ENCODE measurements around the gene SEMA3C. TPM values are rescaled to one million over a fixed set of nuclear protein-coding genes. Genes with fewer than 3 reads are reported as not detected.

SEMA3C gene
- total and polyA plus RNA-seq, 2 donors (not counting 1 experiment from before 2014, with no cell fraction given) = 0.06 TPM; not detected in 1

DNA sequence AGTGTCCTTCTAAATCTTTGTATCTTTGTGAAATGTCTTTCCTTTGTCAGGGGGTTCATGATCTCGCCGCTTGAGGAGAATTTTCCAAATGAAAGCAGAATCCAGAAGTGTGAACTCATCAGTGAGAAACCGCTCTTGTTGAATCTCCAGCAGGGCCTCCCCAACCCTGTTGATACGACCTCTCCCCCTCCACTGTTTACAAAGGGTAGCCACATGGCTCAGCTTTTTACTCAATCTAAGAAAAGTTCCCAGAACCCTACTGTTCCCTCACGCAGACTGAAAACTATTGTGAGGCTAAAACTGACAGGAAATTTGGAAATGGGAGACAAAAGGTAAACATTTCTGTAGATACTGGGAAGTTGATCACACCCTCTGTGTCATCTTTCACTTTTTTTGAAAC, 73.9 kb downstream of the SEMA3C start:
- ATAC-seq (ENCODE audit: low read depth) (no peak), DNase-seq (no peak)
- Histone ChIP-seq H3K27ac (ENCODE audit: low read length in 2 of 2) (no peak overlapping the region), H3K36me3 (replicated peaks in 1 of 2; ENCODE audit: control extremely low read depth in 1 of 2, control insufficient read depth in 1 of 2, extremely low read depth in 1 of 2, insufficient read depth in 2 of 2, low read length in 1 of 2) (no peaks in the 10 kb centered on the region), H3K9me3 (ENCODE audit: control extremely low read depth in 1 of 3, control insufficient read depth in 2 of 3, insufficient read depth in 1 of 3, low read length in 2 of 3) (no peaks in the 10 kb centered on the region), H3K79me2 (ENCODE audit: control insufficient read depth, insufficient read depth, low read length) (no peaks in the 10 kb centered on the region), H3K4me2 (replicated peaks; ENCODE audit: low read depth, low read length, poor library complexity, severe bottlenecking) (no peak overlapping the region), H2AFZ (ENCODE audit: insufficient read depth, low read depth, low read length, poor library complexity, severe bottlenecking) (no peak overlapping the region), H4K20me1 (ENCODE audit: control insufficient read depth, insufficient read depth, low read length, poor library complexity, severe bottlenecking) (no peaks in the 10 kb centered on the region), H3K4me1 (ENCODE audit: control insufficient read depth in 2 of 2, insufficient read depth in 2 of 2, low read length in 2 of 2) (no peaks in the 10 kb centered on the region), H3K27me3 (replicated peaks in 1 of 4; ENCODE audit: control extremely low read depth in 1 of 4, control insufficient read depth in 3 of 4, insufficient read depth in 4 of 4, low read length in 3 of 4) (no peaks in the 10 kb centered on the region), H3K9ac (ENCODE audit: low read length) (no peak overlapping the region), H3K4me3 (ENCODE audit: control extremely low read depth in 1 of 5, extremely low read depth in 1 of 5, insufficient read depth in 1 of 5, low read depth in 2 of 5, low read length in 4 of 5) (no peak overlapping the region)
- ChIA-PET CTCF (no interaction called here), POLR2A (no interaction called here)
- peaks cover 2% of the 10 kb centered on the region for H3K9me3 Mint-ChIP-seq (ENCODE audit: insufficient read depth)
- H3K4me3 Mint-ChIP-seq = no peak overlapping the region
- no peak for TF ChIP-seq EZH2 (IDR thresholded peaks at IDR 0.05; ENCODE audit: borderline replicate concordance, insufficient read depth, low read depth, low read length, poor library complexity, severe bottlenecking)
- TF ChIP-seq, protein P1, sequence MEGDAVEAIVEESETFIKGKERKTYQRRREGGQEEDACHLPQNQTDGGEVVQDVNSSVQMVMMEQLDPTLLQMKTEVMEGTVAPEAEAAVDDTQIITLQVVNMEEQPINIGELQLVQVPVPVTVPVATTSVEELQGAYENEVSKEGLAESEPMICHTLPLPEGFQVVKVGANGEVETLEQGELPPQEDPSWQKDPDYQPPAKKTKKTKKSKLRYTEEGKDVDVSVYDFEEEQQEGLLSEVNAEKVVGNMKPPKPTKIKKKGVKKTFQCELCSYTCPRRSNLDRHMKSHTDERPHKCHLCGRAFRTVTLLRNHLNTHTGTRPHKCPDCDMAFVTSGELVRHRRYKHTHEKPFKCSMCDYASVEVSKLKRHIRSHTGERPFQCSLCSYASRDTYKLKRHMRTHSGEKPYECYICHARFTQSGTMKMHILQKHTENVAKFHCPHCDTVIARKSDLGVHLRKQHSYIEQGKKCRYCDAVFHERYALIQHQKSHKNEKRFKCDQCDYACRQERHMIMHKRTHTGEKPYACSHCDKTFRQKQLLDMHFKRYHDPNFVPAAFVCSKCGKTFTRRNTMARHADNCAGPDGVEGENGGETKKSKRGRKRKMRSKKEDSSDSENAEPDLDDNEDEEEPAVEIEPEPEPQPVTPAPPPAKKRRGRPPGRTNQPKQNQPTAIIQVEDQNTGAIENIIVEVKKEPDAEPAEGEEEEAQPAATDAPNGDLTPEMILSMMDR (IDR thresholded peaks at IDR 0.05) = no peak
- no peaks in the 10 kb centered on the region for H3K4me1 Mint-ChIP-seq
- WGBS (ENCODE audit: insufficient coverage) = 100% methylated on average over 2 of the region's 5 CpGs
- intact Hi-C loops (cut with micrococcal nuclease) = no loop called here
- H3K27me3 Mint-ChIP-seq = no peaks in the 10 kb centered on the region
- no peak overlapping the region for H3K27ac Mint-ChIP-seq

DNA sequence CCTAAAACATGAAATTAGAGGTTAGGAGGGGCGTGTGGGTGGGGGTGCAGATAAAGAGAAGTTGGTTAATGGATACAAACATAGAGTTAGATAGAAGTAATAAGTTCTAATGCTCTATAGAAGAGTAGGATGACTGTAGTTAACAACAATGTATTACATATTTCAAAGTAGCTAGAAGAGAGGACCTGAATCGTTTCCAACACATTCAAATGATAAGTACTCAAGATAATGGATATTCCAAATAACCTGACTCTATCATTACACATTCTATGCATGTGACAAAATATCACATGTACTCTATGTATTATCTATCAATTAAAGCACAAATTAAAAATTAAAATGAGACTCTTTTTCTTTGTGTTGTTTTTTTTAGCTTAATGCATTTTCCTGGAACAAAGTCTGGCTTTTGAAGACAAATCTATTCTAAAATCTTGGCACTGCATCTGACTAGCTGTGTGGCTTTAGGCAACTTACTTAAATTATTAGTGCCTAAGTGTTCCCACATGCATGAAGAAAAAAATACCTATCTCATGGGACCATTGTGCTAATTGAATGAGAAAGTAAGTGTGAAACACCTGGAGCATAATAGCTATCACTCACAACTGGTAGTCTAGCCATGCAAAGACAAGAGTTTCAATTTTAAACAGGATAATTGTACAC, 75.7 kb downstream of the SEMA3C start:
- Histone ChIP-seq H3K79me2 (ENCODE audit: control insufficient read depth, insufficient read depth, low read length) (no peaks in the 10 kb centered on the region), H3K4me1 (ENCODE audit: control insufficient read depth in 2 of 2, insufficient read depth in 2 of 2, low read length in 2 of 2) (no peaks in the 10 kb centered on the region), H4K20me1 (ENCODE audit: control insufficient read depth, insufficient read depth, low read length, poor library complexity, severe bottlenecking) (no peaks in the 10 kb centered on the region), H3K36me3 (replicated peaks in 1 of 2; ENCODE audit: control extremely low read depth in 1 of 2, control insufficient read depth in 1 of 2, extremely low read depth in 1 of 2, insufficient read depth in 2 of 2, low read length in 1 of 2) (no peaks in the 10 kb centered on the region), H3K4me3 (ENCODE audit: control extremely low read depth in 1 of 5, extremely low read depth in 1 of 5, insufficient read depth in 1 of 5, low read depth in 2 of 5, low read length in 4 of 5) (no peak overlapping the region), H2AFZ (ENCODE audit: insufficient read depth, low read depth, low read length, poor library complexity, severe bottlenecking) (no peak overlapping the region), H3K27me3 (replicated peaks in 1 of 4; ENCODE audit: control extremely low read depth in 1 of 4, control insufficient read depth in 3 of 4, insufficient read depth in 4 of 4, low read length in 3 of 4) (no peaks in the 10 kb centered on the region), H3K27ac (ENCODE audit: low read length in 2 of 2) (no peak overlapping the region), H3K9me3 (ENCODE audit: control extremely low read depth in 1 of 3, control insufficient read depth in 2 of 3, insufficient read depth in 1 of 3, low read length in 2 of 3) (no peaks in the 10 kb centered on the region), H3K9ac (ENCODE audit: low read length) (no peak overlapping the region), H3K4me2 (replicated peaks; ENCODE audit: low read depth, low read length, poor library complexity, severe bottlenecking) (no peak overlapping the region)
- no peak overlapping the region for H3K4me3 Mint-ChIP-seq
- WGBS (ENCODE audit: insufficient coverage) = no CpG with 5 or more reads among the region's 2 CpGs
- no peak overlapping the region for H3K27ac Mint-ChIP-seq
- ATAC-seq (ENCODE audit: low read depth) = no peak
- ChIA-PET POLR2A (no interaction called here), CTCF (no interaction called here)
- H3K9me3 Mint-ChIP-seq (ENCODE audit: insufficient read depth) = peaks cover 2% of the 10 kb centered on the region
- intact Hi-C loops (cut with micrococcal nuclease) = no loop called here
- DNase-seq = no peak
- no peaks in the 10 kb centered on the region for H3K27me3 Mint-ChIP-seq
- TF ChIP-seq, protein P1 (IDR thresholded peaks at IDR 0.05) = no peak
- no peak for TF ChIP-seq EZH2 (IDR thresholded peaks at IDR 0.05; ENCODE audit: borderline replicate concordance, insufficient read depth, low read depth, low read length, poor library complexity, severe bottlenecking)
- H3K4me1 Mint-ChIP-seq = no peaks in the 10 kb centered on the region

Measured in B cell (primary cell).